DLD1 (cell line): ENCODE results near the gene OOEP.

ENCODE experiments used
- in situ Hi-C: cut with HindIII; loops from 2 replicates; pipeline ENCODE4 v1.10.0; 2017; ENCODE audit warnings: low sequenced_read_pairs

The OOEP gene

DNA sequence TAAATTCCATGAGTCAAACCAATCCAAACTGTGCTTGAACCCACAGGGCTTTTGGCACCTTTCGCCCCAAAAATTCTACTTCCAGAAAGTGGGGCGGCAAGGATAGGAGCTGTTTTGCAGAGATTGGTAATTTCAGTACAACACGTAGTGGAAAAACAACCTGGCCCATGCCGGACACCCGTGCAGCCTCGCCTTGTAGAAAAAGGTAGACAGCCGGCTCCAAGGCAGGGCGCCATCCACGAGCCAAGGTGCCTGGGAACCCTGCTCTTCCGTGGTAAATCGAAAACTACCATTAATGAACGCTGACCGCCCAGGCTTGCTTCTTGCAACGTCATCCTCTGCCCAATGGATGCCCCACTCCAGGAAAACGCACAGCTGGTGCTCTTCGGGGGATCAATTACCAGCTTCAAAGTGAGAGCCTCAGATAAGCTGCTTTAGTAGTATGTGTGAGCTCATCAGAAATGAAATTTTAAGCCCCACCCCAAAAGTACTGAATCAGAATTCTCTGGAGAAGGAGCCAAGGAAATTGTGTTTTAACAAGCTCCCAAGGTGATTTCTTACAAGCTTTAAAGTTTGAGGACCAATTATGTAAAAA lies 1.8 kb downstream of the OOEP start:
- in situ Hi-C loops, result no loop called here

DNA sequence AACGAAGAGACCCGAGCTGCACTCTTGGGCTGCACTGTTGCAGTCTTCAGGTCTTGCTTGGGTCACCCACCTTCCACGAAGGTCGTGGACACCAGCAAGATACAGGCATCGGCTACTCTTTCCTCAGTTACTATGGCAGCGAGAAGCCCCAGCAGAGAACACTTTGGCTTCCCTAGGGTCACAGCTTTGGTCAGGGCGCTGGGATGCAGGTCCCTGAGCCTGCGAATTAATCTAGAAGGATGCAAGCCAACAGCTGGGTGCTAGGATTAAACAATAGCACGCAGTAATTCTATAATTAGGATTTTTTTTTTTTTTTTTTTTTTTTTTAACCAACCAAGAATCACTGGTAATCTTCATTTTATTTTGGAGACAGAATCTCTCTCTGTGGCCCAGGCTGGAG lies 5.1 kb downstream of the OOEP start:
- in situ Hi-C loops, result no loop called here

DNA sequence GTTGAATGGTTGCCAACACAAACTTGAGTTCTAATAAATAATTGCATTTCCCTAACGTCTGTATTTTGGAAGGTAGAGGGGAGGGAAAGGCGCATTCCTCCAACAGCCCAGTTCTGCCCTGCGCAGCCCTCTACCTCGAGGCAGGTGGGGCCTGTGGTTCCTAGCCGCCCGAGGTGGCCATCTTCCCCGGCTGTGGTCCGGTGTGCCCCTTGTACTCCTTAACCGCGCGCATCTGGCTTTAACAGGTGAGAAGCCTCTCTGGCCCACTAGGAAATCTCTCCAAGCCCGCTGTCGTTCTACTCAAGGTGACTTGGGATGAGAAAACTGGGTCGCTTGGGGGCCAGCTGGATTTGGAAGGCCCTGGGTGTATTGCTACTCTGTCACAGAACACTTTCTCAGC lies 5.6 kb downstream of the OOEP start:
- in situ Hi-C loops, result no loop called here

DNA sequence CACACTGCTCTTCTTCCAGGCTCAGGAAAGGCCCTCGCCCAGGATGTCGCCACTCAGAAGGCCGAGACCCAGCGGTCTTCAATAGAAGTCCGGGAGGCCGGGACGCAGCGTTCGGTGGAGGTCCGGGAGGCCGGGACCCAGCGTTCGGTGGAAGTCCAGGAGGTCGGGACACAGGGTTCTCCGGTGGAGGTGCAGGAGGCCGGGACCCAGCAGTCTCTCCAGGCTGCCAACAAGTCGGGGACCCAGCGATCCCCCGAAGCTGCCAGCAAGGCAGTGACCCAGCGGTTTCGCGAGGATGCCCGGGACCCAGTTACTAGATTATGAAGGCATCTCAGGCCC lies 6.2 kb downstream of the OOEP start:
- in situ Hi-C loops, result no loop called here

DNA sequence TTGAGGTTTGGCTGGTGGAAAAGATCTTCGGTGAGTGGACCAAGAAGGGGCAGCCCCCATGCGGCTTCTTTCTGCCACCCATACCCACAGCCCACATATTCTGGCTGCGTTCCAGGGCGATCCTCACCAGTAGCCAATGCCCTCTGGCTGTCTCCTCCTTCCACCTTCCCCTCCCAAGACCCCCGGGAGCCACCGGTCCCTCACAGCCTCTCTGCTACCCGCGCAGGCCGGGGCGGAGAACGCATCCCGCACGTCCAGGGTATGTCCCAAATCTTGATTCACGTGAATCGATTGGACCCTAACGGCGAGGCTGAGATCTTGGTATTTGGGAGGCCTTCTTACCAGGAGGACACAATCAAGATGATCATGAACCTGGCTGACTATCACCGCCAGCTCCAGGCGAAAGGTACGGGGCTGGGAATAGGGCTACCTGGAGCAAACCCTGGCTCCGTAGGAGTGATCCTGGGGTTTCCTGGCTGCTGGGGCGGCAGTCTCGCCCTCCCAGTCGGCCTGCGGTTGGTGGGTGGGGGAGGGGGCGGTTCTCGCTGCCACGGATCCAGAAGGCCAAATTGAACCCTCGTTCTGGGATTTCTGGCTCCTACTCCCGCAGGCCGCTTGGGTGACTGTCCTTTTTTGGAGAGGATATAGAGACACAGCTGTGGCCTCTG lies 6.7 kb downstream of the OOEP start:
- in situ Hi-C loops, result no loop called here

DNA sequence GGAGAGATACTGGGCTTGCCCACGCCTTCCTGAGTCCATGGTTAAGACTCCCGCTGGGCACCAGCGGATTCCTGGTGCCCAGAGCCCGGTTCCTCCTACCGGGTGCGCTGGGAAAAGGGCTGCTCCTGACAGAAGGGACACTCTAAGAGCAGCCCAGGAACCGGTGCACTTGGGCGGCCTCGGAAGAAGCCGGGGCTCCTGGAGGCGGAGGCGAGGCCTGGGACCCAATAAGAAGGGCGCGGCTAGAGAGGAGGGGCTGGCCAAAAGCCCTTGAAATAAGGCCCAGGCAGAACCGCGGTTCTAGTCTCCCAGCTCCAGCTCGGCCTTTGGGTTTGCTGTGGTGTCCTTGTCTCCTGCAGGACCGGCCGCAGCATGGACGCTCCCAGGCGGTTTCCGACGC lies 7.3 kb downstream of the OOEP start, which contains the start of gene KHDC3L:
Gene KHDC3L, plus strand, starts transcription at position 301 of the 400 bp plus-strand sequence. Its CDS starts 72 bp downstream, at position 373.
- in situ Hi-C loops, result no loop called here

DNA sequence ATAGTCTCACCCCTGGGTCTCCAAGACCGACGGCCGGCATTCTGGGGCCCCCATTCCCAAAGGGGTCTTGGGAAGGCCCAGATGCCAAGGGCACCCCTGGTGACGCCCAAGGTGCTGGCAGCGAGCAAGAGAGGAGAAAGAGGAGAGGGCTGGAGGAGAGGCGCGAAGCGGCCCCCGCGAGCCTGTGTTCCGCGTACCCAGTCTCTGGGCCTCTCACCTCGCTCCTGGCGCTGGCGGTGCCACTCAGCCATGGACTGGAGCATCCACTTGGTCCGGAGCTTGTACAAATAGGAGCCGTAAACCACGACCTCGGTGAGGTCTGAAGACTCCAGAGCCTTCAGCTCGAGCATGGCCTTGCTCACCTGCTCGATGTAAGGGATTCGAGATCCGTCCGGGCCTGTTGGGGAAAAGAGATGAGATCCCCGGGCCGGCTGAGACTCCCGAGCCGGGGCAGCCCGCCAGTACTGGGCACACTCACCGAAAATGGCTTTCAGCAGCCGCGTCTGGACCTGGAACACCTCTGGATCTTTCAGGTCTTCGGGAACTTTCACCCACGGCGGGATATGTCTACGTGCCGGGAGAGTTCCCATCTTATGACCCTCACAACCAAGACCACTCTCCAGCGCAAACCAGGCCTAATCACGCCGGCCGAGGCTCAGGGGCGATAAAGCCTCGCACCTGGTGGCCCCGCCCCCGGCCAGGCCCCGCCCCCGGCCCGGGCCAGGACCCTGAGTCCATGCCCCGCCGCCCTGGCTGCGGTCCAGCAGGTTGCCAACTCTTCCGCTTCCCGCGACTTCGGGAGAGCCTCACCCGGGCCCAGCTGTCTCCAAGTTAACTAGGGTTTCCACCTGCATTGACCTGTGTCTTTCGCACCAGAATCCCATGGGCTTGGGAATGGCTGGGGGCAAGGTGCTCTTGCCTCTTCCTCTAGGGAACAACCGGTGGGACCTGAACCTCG lies 15.8 kb downstream of the OOEP start, which contains the start of gene DPPA5:
Gene DPPA5, minus strand, starts transcription at position 641 of the 958 bp plus-strand sequence. Its CDS starts 51 bp downstream, at position 590.
- in situ Hi-C loops, result no loop called here

DNA sequence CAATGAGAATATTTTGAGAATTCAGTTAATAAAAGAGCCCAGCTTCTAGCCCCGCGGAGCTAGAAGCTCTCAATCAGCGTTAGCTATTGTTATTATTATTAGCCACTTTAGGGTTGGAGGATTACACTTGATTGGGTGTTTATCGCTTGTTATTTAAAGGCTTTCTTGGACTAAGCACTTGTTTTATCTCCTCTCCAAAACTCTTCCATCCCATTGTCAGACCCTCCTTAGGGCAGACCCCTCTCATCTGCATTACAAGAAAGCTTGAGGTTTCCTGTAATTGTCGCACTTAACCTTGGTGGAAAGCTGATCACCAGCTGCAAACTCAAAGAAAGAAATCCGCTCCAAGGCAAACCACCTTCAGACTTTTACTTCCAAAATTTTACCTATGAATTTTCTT lies 20.4 kb downstream of the OOEP start:
- in situ Hi-C loops, result no loop called here

DNA sequence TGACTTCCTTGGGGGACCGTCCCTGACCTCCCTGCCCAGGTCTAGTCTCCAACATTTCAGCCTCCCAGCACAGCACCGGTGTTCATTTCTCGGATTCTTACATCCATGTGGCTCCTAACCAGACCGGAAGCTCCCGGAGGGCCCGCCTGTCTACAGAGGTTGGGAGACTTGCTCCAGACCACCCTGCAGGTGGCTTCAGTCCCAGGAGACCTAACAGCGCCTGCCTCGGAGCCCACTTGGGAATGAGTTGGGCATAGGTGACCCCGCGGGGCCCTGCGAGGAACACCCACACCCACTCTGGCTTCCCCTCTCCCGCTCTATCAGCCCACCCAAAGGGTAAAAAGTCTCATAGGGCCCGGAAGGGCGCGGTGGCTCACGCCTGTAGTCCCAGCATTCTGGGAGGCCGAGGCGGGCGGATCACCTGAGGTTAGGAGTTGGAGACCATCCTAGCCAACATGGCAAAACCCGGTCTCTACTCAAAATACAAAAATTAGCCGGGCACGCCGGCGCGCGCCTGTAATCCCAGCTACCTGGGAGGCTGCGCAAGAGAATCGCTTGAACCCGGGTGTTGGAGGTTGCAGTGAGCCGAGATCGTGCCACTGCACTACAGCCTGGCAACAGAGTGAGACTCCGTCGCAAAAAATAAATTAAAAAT lies 21.0 kb downstream of the OOEP start:
- in situ Hi-C loops, result no loop called here

DNA sequence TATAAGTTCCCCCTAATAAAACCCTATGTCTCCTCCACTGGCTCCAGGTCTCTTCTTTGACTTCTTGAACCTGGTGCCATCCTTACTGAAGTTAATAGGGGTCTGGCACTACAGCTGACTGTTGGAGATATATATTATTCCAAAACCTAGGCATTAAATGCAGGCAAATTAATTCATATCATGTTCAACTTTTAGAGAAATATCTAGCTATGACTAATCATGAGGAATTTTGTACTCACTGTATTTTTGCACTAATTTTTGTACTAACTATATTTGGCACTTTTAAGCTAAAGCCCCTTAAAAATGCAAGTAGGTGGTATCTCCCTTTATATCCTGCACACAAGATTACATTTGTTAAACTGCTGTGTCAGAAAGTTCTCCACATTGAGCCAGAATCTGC lies 26.5 kb downstream of the OOEP start:
- in situ Hi-C loops, result no loop called here

DNA sequence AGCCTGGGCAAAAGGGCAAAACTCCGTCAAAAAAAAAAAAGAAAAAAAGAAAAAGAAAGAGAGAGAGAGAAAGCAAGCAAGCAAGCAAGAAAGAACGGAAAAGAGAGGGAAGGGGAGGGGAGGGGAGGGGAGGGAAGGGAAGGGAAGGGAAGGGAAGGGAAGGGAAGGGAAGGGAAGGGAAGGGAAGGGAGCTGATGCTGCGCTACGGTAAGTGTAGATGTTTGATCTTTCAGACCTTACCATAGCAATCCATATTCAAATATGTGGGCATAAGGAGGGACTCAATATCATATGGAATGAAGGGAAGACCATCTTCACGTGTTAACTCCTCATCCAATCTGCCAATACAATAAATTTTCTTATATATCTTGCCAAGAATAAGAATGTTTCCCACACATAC lies 27.5 kb downstream of the OOEP start:
- in situ Hi-C loops, result no loop called here

DNA sequence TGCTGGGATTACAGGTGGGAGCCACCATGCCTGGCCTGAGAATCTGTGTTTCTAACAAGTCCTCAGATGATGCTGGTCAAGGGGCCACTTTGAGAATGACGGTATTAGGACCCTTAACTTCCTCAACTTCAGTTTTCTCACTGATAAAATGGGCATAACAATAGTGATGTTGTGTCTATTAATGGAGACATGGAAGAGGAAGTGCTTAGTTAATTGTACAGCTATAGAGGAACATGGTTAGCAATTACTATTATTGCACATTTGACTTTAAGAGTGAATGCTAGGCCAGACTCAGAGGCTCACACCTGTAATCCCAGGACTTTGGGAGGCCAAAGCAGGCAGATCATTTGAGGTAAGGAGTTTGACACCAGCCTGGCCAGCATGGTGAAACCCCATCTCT lies 28.4 kb downstream of the OOEP start:
- in situ Hi-C loops, result no loop called here

DNA sequence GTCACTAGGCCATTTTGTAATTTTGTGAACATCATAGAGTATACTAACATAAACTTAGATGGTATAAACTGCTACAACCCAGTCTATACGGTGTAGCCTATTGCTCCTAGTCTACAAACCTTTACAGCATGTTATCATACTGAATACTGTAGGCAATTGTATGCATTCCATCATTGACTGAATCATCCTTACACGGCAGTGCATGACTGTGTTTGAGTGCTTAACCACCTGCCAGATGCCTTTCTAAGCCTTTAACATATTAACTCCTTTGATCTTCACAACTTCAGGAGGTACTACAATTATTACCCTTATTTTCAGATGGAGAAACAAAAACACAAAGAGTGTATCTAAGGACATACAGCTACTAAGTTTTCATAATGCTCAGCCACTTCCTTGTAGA lies 29.6 kb downstream of the OOEP start:
- in situ Hi-C loops, result no loop called here

DNA sequence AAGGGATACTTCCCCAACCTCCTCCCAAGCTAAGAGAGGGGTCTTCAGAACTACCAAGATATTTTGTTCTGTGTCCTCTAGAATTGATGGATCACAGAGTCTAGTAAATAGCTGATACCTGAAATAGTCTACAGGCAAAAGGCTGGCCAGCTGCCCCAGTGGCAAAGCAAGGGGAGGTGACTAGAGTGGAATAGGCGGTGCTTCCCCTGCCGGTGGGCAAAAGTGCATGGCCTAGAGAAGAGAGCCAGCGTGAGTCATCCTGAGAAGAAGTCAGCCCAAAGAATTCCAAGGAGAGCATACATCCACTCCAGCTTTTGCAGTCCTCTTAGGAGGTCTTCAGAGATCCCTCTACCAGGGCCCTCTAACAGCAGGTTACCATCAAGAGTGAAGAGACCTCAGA lies 30.4 kb downstream of the OOEP start:
- in situ Hi-C loops, result no loop called here

DNA sequence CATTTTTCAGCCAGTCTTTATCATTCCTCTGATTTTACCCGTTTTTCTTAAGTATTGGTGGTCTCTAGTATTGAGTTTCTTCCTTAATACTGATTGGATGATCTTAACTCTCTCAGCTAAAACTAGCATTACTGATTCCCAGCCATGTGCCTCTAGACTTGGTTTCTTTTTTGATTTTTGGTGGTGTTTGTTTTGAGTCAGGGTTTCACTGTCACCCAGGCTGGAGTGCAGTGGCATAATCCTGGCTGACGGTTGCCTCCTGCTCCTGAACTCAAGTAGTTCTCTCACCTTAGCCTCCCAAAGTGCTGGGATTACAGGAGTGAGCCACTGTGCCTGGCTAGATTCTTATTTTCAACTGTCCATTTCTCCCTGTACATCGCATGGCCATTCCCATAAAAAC lies 40.5 kb downstream of the OOEP start:
- in situ Hi-C loops, result no loop called here

DNA sequence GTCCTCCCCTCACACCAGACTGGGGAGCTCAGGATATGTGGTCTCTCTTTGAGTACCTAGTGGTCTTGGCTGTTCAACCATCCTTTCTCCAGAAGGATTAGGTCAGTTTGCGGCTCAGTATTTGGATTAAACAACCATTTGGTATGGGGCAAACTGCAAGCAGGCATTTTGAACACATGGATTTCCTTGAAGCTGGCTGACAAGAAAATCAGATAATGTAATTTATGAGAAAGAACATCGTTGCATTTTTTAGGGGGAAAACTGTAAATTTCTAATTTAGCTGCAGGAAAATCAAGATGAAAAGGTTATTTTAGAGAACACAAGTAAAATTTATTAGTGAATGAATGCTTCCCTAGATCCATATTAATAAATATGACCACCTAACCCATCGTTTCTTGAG lies 40.9 kb downstream of the OOEP start:
- in situ Hi-C loops, result no loop called here

DNA sequence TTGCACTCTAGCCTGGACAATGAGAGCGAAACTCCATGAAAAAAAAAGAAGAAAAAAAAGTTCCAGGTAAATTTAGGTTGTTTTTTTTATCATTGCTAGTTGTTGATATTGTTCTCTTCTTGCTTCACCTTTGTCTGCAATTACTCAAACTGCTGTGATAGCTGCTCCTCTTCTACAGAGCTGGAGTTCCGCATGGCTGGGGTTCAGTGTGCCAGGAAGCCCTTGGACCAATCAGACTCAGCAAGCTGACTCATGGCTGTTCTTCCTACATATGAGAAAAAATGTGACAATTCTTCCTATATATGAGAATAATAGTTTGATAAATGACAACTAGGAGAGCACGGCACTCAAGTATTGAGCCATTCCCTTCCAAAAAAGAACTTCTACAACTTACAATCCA lies 44.0 kb downstream of the OOEP start:
- in situ Hi-C loops, result no loop called here

DNA sequence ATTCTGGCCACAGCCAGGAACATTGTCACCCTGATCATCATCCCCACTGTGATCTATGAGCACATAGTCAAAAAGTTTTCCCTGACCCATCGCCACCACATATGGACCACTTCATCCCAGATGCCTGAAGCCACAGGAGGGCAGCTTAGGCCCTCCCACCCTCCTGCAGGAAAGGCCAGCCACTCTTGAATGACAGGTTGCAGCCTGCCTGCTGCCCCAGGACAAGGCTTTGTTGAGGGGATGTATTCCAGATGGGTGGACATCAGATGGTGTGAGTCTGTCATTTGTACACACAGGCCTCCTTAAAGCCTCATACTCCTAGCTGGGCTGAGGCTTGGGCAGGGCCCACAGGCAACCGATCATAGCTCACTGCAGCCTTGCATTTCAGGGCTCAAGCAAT lies 46.4 kb downstream of the OOEP start:
- in situ Hi-C loops, result no loop called here
